NCI-H774 (cell line): ENCODE data around the gene RUFY1.

ENCODE experiments used
- DNase-seq: peaks from one replicate; lab custom pipeline; 2025; lab: John Stamatoyannopoulos, UW

RUFY1 gene

DNA sequence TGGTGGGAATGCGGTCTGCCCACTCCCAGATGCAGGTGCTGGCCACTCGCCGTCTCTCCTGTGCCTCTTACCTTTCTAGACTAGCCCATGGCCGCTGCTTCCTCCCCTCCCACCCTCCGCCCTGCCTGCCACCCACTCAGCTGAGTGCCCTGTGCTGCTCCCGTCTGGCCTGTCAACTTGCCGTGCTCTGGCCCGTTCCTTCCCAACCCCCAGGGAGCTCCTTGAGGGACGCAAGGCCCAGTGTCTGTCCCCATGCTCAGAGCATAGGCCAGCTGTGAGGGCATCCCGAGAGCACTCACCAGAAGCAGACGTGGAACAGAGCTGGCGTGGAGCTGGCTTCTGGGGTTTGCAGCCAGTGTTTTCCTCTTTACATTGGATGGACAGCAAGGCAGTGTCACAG lies 53.0 kb downstream of the RUFY1 start:
- DNase-seq: no peak

DNA sequence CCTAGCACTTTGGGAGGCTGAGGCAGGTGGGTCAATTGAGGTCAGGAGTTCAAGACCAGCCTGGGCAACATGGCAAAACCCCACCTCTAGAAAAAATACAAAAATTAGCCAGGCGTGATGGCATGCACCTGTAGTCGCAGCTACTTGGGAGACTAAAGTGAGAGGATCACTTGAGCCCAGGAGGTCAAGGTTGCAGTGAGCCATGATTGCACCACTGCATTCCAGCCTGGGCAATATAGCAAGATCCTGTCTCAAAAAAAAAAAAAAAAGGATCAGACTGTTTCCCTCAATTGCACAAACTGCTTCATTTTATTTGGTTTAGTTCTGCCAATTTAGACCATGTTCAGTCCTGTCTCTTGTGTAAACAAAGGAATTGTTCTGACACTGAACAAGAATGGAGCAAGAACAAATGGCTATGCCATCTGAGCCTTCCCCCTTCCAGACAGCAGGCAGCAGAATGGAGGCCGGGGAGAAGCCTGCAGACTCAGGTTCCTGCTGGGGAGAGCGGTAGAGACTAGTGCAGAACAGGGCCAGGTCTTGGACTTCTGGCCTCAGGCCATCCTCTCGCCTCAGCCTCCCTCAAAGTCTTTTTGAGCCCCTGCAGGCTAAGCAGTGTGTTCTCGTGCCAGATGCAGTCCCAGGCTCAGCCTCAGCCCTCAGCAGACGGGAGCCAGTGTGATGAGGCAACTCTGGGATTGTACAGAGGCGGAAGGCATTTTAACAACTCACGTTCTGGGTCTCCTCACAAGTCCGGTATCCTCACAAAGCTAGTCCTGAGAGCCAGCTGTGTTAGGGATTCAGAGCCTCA lies 54.9 kb downstream of the RUFY1 start:
- DNase-seq: no peak

DNA sequence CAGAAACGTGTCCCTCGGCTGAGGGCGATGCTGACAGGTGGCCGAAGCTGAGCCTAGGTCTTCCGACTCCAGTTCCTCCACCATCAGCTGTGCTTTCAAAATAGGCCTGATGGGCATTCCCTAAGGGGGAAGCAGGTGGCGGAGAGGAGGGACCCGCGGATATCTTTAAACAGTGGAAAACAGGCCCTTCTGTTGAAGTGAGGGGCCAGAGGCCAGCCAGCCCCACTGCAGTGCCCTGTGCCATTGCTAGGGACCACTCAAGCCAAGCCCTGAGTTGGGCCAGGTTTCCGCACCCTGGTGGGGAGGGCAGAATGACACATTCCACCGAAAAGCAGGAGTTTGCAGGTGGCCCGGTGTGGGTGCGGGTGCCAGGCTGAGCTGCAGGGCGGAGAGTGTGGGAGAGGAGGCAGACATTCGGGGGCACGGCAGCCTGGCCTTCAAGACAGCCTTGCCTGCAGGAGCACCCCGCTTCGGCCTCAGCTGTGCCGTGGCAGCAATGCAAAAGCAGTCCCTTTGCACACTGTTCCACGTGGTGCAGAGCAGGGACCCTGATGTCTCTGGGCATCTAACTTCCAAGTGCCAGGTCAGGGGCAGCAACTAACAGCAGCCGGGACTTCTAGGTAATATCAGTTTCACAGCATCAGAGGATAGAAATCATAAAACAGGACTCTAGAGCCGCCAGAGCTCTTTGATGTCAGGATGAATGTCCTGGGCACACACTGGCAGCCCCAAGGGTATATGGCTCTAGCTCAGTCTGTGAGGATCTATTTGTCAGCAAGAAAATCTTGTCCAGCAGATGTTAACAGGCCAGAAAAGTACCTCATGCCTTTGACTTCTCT lies 55.9 kb downstream of the RUFY1 start:
- DNase-seq: no peak

- no peak for DNase-seq
Measured at GRCh38 chr5:179606910-179607159, 56.5 kb downstream of the RUFY1 start.

DNA sequence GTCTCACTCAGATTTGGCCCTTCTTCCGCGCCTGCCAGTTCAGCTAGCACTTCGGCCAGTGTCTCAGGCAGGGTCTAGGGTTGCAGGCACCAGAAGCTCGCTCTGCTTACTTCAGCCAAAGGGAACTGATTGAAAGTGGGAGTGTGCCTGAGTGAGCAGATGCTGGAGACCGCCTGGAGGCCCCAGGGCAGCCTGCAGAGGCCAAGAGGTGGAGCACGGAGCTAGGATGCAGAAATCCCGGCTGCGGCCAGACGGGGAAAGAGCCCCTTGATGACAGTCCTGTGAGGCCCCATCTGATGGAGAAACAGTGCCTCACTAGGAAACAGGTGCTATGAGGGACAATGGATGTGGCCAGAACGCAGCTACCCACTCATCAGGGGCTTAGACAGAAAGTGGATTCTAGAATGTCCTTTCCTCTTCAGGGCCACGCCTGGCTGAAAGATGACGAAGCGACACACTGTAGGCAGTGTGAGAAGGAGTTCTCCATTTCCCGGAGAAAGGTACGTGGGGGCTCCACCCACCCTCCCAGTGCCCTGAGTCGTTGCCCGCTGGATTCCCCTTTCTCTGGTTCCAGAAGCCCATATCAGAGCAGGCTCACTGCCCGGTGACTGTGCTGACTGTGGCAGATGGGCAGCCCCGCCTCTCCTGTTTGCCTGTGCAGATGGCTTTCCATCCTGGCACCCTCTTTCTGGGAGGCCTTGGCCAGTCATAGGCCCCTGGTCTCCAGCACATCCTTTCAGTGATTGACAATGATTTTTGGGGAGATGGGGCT lies 57.0 kb downstream of the RUFY1 start:
- DNase-seq: no peak

- DNase-seq: no peak
Measured at GRCh38 chr5:179608131-179608581, 57.8 kb downstream of the RUFY1 start.

- DNase-seq: no peak
Measured at GRCh38 chr5:179609834-179610108, 59.4 kb downstream of the RUFY1 start.

DNA sequence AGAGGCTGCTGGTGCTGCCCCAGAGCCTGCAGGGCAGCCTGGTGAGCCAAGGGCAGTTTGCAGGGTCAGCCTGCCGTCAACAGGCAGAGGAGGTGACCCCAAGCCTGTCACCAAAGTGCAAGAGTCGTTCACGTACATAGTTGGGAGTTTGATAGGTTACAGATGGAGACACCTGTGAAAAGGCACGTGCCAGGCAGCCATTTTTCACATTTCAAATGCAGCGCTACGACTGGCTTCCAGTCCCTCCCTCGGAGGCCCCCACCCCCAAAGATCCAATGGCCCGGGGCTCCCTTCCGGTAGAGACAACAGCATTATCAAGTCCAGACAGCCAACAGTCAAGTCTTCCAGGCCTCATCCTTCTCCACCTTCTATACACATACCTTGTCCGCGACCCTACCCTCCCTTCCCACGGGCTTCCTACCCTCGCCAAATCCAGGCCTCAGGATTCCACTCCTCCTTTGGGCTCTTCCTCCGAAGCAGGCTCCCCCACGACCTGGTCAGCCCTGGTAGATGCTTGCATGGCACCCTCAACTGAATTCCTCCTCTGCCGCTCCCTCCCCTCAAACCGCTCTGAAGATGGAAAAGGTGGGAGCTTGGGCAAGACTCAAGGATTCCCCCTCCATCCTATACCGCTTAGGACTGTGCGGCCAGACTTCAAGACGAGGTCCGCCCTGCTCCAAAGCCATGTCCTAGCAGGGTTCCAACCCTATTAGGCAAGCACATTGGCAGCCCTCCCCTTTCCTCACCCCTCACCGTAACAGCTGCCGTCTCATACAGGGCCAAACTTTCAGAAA lies 60.0 kb downstream of the RUFY1 start:
- no peak for DNase-seq

DNA sequence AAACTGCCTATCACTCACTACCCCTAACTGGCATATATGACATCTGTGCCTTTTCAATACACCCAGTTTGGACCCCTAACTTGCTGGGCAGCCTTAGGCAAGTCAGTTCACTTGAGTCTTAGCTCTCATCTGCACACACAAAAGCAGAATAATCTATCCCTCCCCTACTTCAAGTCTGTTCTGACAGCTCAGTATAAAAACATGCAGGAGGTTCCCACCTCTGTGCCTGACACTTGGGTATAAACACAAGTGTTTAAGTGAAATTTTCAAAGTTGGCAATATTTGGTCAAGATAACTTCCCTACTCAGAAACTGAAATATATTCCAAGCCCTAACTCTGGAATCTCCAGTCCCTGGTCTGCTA lies 60.5 kb downstream of the RUFY1 start:
- DNase-seq: no peak

- no peak for DNase-seq
Measured at GRCh38 chr5:179612577-179613459, 62.5 kb downstream of the RUFY1 start.

DNA sequence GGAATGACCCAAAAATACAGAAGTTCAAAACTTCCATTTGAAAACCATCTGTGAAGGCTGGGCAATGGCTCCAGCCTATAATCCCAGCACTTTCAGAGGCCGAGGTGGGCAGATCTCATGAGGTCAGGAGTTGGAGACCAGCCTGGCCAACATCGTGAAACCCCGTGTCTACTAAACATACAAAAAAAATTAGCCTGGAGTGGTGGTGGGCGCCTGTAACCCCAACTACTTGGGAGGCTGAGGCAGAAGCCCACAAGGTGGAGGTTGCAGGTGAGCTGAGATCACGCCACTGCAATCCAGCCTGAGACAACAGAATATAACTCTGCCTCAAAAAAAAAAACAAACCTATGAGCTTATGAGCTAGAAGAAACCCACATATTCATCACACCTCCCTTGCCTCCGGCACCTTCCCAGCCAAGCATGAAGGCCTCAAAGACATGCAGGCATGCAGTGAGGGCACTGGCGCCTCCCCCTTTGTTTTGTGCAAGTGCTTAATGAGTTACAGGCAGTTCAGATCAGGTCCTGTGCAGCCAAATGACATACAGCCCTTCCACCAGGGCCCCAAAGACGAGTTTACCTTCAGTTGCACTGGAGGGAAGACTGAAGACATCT lies 63.2 kb downstream of the RUFY1 start:
- DNase-seq: no peak

DNA sequence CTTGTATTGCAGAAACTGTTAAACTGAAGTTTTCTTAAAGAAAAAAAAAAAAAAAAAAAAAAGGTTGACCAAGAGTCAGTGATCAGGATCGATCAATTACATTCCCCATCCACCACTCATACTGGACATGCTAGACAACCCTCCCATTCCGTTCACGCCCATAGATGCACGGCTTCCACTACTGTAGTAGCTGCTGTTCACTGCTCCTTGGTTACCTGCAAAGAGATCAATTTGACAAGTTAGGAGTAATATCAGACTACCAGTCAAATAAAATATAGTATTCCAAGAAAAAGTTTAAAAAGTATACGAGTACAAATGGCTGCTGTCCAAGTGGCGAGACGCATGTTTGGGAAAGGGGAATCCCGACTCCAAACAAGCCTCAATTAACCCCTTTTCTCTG lies 64.4 kb downstream of the RUFY1 start:
- no peak for DNase-seq

DNA sequence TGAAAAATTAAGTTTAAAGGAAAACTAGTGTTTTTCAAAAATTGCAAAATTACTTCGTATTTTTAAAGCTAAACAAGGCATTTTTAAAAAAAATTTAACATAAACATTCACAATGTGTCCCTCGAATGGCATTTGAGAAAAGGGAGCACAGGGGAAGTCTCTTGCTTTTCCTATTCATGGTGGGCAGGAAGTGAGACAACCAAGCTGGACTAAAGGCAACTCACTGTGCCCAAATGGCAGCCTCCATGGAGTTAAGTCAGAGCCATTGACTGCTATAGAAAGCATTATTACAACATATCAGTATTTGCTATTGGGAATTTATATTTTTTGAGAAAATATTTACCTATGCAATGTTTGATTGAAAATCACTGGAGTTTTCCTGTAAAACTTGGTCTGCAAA lies 64.8 kb downstream of the RUFY1 start:
- DNase-seq: no peak

DNA sequence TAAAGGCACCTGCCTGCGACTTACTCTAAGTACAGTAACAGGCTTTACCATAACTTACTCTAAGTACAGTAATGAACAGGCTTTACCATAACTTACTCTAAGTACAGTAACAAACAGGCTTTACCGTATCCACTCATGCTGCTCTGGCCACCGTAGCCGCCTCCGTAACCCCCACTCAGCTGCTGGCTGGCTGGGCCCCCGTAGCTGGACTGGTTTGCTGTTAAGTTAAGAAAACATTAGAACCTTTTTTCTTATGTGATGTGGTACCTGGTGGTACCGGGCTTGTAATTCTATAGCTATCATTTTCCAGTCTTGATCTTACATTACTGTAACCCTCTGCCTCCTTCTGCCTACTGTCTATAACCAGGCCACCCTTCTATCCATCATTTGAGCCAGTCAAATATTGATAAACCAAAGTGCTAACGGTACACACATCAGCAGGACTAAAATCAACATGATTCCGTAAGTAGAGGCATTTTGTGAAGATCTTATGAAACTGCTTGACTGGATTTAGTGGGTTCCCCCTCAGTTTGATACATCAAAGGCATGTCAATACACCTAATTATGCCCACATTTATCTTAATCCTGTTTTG lies 65.7 kb downstream of the RUFY1 start:
- DNase-seq: no peak

GRCh38 chr5:179617930-179618329 lies 67.6 kb downstream of the RUFY1 start:
- DNase-seq: no peak

GRCh38 chr5:179618923-179619554 lies 68.7 kb downstream of the RUFY1 start:
- no peak for DNase-seq

DNA sequence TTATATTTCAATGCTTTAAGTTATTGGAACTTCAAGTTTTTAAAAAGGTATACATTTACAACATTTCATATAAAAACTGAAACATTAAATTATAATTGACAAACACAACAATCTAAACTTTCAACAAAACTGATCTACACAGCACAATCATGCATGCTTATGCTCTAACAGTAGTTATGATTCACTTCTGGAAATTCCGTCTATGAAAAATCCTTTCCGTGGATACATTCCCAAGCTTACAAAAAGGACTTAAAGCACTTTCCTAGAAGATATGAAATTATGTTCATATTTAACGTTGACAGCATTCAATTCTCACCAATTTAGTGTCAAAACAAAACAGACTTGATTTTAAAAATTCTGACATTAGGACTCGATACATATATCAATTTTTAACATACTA lies 69.4 kb downstream of the RUFY1 start:
- no peak for DNase-seq

DNA sequence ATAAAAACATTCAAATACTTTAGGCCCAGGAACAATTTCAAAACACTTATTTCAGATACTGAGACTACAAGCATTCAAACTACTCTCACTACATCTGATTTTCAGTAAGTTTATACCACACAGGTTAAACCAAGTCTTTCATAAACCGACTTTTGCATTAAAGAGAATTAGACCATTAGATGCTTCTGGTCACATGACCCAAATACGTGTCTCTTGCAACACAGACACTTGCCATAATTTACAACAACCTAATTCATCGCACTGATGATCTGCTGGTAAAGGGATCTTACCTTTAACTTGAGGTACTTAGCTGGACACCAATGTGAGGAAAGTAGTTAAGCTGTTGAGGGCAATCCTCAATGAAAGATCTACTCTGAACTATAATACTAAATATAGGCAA lies 69.9 kb downstream of the RUFY1 start:
- no peak for DNase-seq

DNA sequence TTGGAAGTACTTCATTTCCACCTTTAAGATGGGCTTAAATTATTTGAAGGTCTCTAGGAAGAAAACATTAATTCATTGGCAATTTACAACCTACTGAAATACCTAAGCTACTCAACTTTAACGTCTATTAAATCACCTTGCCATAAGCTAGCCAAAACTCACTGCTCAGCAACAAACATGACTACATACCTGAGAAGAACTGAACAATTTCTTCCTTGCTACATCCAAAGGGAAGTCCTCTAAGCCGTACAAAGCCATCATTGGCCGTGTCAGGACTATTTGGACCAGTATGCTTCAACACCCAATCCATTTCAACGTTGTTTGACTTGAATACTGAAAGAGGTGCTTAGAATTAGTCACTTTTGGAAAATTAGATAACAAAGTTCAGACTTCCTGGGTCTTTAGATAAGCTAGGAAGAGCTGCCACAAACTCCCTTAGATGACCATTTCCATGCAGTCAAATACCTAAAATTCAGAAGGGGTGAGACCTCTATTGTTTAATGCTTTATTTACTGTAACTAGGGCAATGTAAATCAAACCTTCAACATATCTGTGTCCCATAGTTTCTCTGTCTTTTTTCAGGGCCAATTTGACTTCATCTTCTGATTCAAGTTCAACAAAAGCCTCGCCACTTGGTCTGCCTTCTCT lies 70.5 kb downstream of the RUFY1 start:
- no peak for DNase-seq
